NCI-H2081 (cell line): ENCODE measurements around the gene SLC22A23.

Experiments used
- DNase-seq, 2 experiments: peaks; one replicate each; lab custom pipeline; 2025; lab: John Stamatoyannopoulos, UW

The SLC22A23 gene

DNA sequence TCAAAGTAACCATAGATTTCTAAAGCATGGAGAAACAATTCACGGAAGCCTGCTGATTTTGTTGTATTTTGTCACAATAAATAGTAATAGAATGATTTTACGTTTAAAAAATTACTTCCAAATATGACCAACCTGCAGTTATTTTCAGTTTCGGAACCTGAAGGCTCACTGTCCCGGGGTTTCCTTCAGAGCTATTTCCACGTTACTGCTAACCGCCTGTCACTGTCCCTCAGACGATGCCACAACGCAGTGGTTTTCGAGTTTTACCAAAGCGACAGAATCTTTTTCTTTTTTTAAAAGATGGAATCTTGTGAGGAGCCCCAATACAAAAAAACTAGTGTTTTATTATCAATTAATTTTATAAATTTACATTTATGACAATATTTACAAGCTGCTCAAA lies 157.6 kb downstream of the SLC22A23 start:
- DNase-seq = no peak

GRCh38 chr6:3297909-3298308 lies 158.9 kb downstream of the SLC22A23 start:
- DNase-seq = no peak

DNA sequence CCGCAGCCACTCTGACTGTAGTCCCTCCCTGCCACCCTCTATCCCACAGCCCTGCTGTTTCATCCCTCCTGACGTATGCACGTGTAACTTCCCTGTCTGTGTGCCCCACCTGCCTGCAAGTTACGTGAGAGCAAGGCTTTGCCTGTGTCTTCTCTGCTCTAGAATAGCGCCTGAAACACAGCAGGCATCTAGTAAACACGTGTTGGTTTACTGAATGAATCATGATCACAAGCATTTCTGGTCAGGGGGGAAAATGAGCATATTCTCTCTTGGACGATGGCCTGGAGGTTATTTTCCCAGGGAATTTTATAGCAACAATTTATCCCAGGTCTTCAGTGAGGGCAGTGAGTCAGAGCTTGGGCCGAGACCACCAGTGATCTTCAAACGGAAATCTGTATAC lies 159.8 kb downstream of the SLC22A23 start:
- peak in 1 of 2 experiments; percentile 17 for DNase-seq

DNA sequence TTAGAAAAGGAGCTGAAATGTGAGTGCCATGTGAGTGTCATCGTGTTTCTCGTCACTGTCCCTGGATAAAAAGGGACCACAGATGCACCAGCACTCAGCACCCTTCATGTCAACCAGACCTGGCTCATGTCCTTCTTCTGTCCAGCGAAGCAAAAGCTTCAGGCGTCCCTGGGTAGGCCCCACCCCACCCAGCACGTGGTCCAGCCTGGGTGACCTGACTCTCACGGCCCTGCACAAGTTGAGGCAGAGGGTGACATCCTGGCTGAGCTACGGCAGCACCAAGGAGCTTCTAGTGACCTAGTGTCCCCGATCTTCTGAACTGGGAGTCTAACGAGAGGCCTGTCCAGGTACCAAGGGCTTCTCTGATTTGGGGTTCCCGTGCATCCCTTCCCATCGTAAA lies 160.3 kb downstream of the SLC22A23 start:
- DNase-seq = no peak

- DNase-seq = no peak
Measured at GRCh38 chr6:3296078-3296477, 160.8 kb downstream of the SLC22A23 start.

DNA sequence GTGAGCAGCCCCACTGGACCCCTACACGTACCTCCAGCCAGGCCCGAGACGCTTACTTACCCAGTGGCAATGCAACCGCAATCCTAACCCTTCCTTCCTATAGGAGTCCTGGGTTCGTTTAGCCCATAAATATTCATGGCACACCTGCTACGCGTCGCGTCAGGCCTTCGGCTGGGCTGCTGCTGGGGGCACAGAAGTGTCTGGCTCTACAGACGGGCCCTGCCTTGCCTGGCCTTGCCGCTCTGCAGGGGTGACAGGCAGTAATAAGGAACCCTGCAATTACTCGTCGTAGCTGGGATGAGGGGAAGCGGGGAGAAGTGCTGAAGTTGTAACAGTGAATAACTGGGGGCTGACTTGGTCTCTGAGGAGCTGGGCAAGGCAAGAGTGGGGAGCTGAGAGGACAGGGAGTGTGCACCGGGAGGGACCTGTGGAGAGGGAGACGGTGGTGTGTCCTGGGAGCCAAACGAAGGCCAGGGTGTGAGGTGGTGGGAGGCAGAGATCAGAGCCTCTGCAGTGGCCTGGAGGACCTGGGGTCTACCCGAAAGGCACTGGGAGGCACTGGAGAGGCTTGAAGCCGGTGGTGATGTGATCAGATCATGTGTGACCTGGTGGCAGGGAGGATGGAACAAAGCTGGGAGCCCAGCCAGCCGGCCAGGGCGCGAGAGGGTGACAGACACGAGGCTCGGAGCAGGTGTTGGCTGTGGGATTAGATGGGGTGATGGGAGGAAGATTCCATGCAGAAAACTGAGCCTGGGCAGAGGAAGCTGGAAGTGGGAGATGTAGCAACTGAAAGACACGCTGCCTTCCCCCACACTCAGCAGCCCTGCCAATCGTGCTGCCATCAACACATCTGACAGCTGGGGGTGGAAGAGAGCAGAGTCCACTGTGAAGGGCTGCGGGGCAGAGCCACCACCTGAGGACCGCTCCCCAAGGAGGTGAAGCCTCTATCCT lies 161.7 kb downstream of the SLC22A23 start:
- peak in 1 of 2 experiments; percentile 32 for DNase-seq

- no peak for DNase-seq
Measured at GRCh38 chr6:3294396-3294795, 162.5 kb downstream of the SLC22A23 start.

- DNase-seq = no peak
Measured at GRCh38 chr6:3293271-3294155, 163.3 kb downstream of the SLC22A23 start.

DNA sequence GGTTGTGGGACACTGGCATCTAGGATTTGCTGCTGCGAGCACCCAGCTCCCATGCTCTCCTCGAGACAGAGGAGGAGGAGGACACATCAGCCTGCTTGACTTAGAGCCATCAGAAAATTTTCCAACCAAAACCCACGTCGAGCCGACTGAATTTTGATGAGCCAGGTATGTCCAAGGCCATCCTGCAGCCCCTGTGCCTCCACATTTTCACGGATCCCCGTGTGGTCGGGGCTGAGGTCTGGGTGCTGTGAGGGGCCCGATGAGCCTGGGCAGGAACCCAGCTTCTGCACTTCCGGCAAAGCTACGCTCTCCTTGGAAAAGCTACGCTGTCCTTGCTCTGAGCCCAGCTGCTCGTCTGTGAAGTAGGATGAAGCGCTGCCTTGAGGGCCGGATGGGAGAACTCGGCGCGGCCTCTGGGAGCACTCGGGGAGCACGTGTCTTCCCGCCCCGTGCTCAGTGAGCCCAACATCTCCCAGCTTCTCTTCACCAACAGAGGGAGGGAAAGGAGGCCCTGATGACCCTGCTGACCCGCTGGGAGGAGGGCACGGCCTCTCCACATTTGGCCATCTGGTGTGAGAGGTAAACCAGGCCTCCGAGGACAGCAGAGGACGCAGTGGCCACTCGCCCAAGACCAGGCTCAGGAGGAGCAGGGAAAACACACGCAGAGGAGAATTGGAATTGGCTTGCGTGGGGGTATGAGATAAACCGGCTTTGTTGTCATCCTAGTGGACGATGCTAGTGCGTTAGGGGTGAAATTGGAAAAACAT lies 164.2 kb downstream of the SLC22A23 start:
- no peak for DNase-seq

GRCh38 chr6:3291987-3292386 lies 164.9 kb downstream of the SLC22A23 start:
- no peak for DNase-seq

GRCh38 chr6:3291346-3291745 lies 165.5 kb downstream of the SLC22A23 start:
- DNase-seq = no peak

DNA sequence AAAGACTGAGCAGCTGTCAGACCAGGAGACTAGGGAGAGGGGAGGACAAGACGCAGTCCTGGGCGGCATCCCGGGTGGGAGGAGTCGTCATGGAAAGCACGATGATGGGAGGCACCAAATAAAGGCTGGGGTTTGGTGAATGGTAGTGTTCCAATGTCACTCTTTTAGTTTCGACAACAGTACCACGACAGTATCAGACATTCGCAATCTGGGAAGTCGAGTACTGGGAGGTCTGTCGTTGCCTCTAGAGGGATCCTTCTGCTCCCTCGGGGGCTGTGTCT lies 166.0 kb downstream of the SLC22A23 start:
- DNase-seq = no peak

DNA sequence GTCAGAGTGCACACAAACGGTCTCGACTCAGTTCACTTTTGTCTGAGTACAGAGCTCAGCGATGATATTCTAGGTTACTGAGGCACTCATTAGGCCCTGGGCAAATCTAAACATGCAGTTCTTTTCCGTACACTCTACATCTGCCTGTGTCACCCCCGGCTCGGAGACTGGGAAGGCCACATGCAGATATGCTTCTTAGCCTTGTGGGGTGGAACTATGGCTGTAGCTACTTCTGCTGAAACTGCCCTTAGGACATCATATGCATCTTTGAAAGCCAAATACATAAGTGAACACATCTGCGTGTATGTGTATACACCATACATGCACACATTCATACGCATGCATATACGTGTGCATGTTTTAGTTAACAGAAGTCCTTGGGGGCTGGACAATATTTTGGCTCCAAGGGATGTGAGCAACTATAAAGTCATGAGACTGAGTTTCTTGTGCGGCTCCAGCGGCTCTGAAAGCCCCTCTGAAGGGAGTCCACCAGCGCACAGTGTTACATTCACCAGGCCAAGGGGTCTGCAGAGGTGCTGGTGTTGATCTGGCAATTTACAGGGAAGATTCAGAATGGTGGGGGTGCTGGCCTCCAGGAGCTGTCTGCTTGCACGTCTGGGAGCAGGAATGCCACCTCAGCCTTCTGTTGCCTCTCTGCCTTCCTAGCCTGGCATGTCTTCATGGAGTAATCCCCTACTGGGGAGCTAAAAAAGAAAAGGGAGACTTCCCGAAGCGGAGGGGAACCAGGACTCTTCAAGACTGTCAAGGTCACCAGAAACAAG lies 166.5 kb downstream of the SLC22A23 start:
- no peak for DNase-seq

- DNase-seq = no peak
Measured at GRCh38 chr6:3289664-3290055, 167.2 kb downstream of the SLC22A23 start.

DNA sequence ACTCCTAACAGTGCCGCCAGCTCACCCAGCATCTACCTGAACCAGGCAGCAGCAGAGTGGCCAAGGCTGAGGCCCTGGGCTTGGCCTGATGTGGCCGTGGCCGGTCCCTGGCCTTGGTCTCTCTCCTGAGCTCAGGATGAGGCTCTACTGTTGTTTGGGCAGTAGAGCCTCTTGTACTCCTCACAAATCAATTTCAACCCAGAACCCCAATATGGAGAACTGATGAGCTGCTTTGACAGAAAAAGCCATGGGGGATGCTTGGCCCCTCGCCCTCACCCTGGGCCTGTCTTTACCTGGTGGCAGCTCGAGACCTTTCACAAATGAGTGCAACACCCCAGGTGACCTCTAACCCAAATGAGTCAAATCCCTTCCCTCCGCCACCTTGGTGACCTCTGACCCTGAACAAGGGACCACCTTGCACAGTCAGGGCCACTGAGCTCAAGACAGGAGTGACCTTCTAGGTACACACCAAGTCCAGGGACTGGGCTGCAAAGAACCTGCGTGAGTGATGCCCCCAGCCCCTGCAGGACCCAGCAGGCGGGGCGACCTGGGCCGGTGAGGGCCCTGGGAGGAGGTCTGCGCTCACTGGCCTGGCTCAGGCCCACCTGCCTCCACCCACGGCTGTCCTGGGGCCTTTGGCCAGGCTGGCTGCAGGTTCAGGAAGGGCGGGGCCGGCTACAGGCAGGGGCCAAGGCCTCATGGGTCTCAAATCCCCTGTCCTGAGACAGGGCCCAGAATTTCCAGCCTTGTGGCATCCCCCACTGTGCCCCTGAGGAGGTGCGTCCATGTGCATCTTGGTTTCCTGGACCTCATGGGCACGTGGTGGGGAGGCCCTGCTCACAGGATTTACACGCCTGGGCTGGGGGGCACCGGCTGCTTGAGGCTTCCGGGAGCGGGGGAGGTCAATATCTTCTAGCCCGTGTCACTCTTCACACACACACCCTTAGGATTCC lies 167.9 kb downstream of the SLC22A23 start:
- DNase-seq = no peak

DNA sequence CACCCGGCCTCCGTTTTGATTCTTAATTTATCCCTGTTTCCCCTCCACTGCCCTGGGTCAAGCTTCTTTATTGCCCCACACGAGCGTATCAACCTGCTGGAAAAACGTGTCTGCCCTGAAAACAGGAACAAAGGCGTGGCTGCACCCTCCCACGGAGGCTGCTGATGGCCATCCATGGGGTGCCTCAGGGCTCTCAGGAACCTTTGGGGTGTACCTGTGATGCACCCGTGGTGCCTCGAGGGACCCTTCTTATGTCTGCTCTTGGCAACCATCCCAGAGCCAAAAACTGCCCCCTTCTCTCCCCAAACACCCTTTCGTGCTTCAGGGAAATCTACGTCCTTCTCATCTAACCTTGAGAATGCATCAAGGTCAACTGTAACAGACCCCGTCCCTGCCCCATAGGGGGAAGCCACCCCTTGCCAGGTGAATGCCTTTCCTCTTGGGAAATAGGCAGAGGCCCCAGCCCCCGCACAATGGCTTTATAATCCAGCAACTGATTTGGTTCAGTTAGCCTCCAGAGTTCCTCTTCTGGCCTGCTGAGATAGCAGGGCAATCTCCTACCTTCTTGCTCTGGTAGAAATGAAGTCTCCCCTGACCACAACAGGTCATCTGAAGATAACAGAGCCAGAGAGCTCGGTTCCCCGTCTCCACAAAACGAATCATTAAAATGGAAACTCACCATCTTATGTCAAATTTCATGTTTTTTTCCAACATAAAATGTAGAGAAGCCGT lies 168.7 kb downstream of the SLC22A23 start:
- DNase-seq = no peak

DNA sequence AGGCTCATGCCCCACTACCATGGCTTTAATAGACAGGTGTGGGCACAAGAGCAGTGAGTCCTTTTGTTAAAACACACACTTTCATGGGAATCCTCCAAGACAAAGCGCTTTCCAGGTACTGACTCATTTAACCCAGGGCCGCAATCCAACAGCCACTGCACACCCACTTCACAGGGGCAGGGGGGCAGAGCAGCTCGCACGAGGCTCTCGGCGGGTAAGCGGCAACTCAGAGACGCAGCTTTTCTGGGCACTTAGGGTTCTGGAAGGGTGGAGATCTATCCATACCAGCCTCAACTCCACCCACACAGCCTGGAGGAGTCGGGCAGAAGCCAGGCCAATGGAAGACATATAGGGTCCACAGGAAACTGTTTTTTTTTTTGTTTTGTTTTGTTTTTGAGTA lies 169.5 kb downstream of the SLC22A23 start:
- DNase-seq = no peak

GRCh38 chr6:3286641-3287171 lies 170.1 kb downstream of the SLC22A23 start:
- no peak for DNase-seq

GRCh38 chr6:3285732-3286131 lies 171.1 kb downstream of the SLC22A23 start:
- DNase-seq = no peak
